GM23338 (cell line): ENCODE measurements around the gene C16orf95. TPM values are rescaled to one million over a fixed set of nuclear protein-coding genes. Genes with fewer than 3 reads are reported as not detected.

Experiments used
- ATAC-seq: fragments of 200-7000 bp; cut with Tn5 transposase; 3 replicates; pipeline ENCODE4 v1.9.1; 2020
- DNase-seq: peaks from one replicate; pipeline ENCODE4 v3.0.0-alpha.2; 2015; ENCODE audit warnings: low spot score
- H2AFZ ChIP-seq: fragments of 200-600 bp; sonication (generic); 2 replicates; pipeline ENCODE4 v1.8.0; 2016; ENCODE audit warnings: antibody characterized with exemption, mild to moderate bottlenecking, moderate library complexity
- H3F3A ChIP-seq: fragments of 200-600 bp; sonication (generic); replicated peaks from 2 replicates; pipeline ENCODE4 v1.8.0; 2017; ENCODE audit warnings: antibody characterized with exemption, mixed run types, low read depth
- H3K27ac ChIP-seq: fragments of 200-600 bp; sonication (generic); 2 replicates; pipeline ENCODE4 v1.6.1; 2016; ENCODE audit warnings: low read depth
- H3K27me3 ChIP-seq: fragments of 200-600 bp; sonication (generic); 2 replicates; pipeline ENCODE4 v1.8.0; 2016; ENCODE audit warnings: mild to moderate bottlenecking, mixed run types, moderate library complexity; ENCODE audit not compliant: insufficient read depth
- H3K36me3 ChIP-seq: fragments of 200-600 bp; sonication (generic); 2 replicates; pipeline ENCODE4 v1.8.0; 2016; ENCODE audit warnings: mild to moderate bottlenecking; ENCODE audit not compliant: insufficient read depth
- H3K4me1 ChIP-seq: fragments of 200-600 bp; sonication (generic); 2 replicates; pipeline ENCODE4 v1.8.0; 2016; ENCODE audit warnings: mild to moderate bottlenecking, moderate library complexity; ENCODE audit not compliant: insufficient read depth
- H3K4me2 ChIP-seq: fragments of 200-600 bp; sonication (generic); 2 replicates; pipeline ENCODE4 v1.7.1; 2017; ENCODE audit warnings: mixed run types
- H3K4me3 ChIP-seq: fragments of 200-600 bp; sonication (generic); 2 replicates; pipeline ENCODE4 v1.6.1; 2016; ENCODE audit warnings: mixed run types
- H3K79me2 ChIP-seq: fragments of 200-600 bp; sonication (generic); replicated peaks from 2 replicates; pipeline ENCODE4 v1.8.0; 2017; ENCODE audit warnings: mild to moderate bottlenecking; ENCODE audit not compliant: insufficient read depth
- H3K9me2 ChIP-seq: fragments of 200-600 bp; sonication (generic); 2 replicates; pipeline ENCODE4 v1.8.0; 2017; ENCODE audit not compliant: insufficient read depth
- H4K20me1 ChIP-seq: fragments of 200-600 bp; sonication (generic); replicated peaks from 2 replicates; pipeline ENCODE4 v1.8.0; 2017; ENCODE audit warnings: mild to moderate bottlenecking; ENCODE audit not compliant: insufficient read depth
- H3K27ac Mint-ChIP-seq: 2 replicates; pipeline ENCODE4 v1.8.0; 2020; ENCODE audit warnings: inconsistent platforms, mild to moderate bottlenecking, moderate library complexity, mixed read lengths
- H3K27me3 Mint-ChIP-seq: 3 replicates; pipeline ENCODE4 v1.8.0; 2022; ENCODE audit warnings: low read depth, mild to moderate bottlenecking, moderate library complexity, mixed read lengths, inconsistent platforms; ENCODE audit not compliant: insufficient read depth, poor library complexity
- H3K36me3 Mint-ChIP-seq: 3 replicates; pipeline ENCODE4 v1.8.0; 2021; ENCODE audit warnings: low read depth, mild to moderate bottlenecking, inconsistent platforms, moderate library complexity, mixed read lengths
- H3K4me1 Mint-ChIP-seq: 3 replicates; pipeline ENCODE4 v1.8.0; 2020; ENCODE audit warnings: mild to moderate bottlenecking, inconsistent platforms, mixed read lengths
- H3K4me3 Mint-ChIP-seq: 3 replicates; pipeline ENCODE4 v1.8.0; 2021; ENCODE audit warnings: moderate library complexity, mild to moderate bottlenecking, inconsistent platforms, mixed read lengths
- H3K9me3 Mint-ChIP-seq: 3 replicates; pipeline ENCODE4 v1.8.0; 2020; ENCODE audit warnings: moderate library complexity, mild to moderate bottlenecking, inconsistent platforms, mixed read lengths
- CREB1 ChIP-seq: fragments of 250-450 bp; sonication (Bioruptor Pico); IDR thresholded peaks from 2 replicates; pipeline ENCODE4 v1.5.0; 2020; ENCODE audit warnings: low read depth, mild to moderate bottlenecking, moderate library complexity
- CTCF ChIP-seq, 2 experiments: fragments of 200-600 bp in 1 of 2; sonication (generic) in 1 of 2; conservative IDR thresholded peaks; 2 replicates each; pipeline versions ENCODE4 v1.5.1 to v1.6.1; 2016 to 2017; ENCODE audit warnings: antibody characterized with exemption in 2 of 2, low read depth in 2 of 2, mild to moderate bottlenecking in 2 of 2, moderate library complexity in 1 of 2
- EZH2 ChIP-seq: fragments of 200-600 bp; sonication (generic); IDR thresholded peaks from one replicate; pipeline ENCODE4 v1.8.0; 2017; ENCODE audit warnings: antibody characterized with exemption, mild to moderate bottlenecking, low read depth; ENCODE audit not compliant: unreplicated experiment
- JUNB ChIP-seq: IDR thresholded peaks from one replicate; pipeline ENCODE4 v1.6.1; 2016; ENCODE audit warnings: antibody characterized with exemption; ENCODE audit not compliant: unreplicated experiment
- NANOG ChIP-seq: IDR thresholded peaks from 2 replicates; pipeline ENCODE4 v1.6.1; 2016; ENCODE audit warnings: antibody characterized with exemption, borderline replicate concordance
- REST ChIP-seq: IDR thresholded peaks from one replicate; pipeline ENCODE4 v1.6.1; 2018; ENCODE audit warnings: antibody characterized with exemption; ENCODE audit not compliant: unreplicated experiment
- polyA plus RNA-seq: library from polyadenylated mRNA; unstranded; fragments of >200 nt; fragmentation: Nextera tagmentation; extraction: Ambion mirVana; gene quantifications from 2 replicates; pipeline ENCODE4 v1.2.1, GENCODE V29; 2016
- total RNA-seq: library from RNA; depleted of rRNA; stranded (reverse); fragments of >200 nt; shearing (Covaris generic); gene quantifications from 2 replicates; pipeline ENCODE4 v1.2.3, GENCODE V29; 2014
- TF ChIP-seq, protein P1 (sequence below): IDR thresholded peaks from 2 replicates; pipeline ENCODE4 v1.6.1; 2016; ENCODE audit warnings: antibody characterized with exemption

Gene C16orf95
- total and polyA plus RNA-seq, 2 experiments from 2014 or later, result 1.2 to 3.9 TPM

GRCh38 chr16:87298857-87299465 is 18.2 kb downstream of the C16orf95 start:
- TF ChIP-seq JUNB, result no peak
- TF ChIP-seq, protein P1, sequence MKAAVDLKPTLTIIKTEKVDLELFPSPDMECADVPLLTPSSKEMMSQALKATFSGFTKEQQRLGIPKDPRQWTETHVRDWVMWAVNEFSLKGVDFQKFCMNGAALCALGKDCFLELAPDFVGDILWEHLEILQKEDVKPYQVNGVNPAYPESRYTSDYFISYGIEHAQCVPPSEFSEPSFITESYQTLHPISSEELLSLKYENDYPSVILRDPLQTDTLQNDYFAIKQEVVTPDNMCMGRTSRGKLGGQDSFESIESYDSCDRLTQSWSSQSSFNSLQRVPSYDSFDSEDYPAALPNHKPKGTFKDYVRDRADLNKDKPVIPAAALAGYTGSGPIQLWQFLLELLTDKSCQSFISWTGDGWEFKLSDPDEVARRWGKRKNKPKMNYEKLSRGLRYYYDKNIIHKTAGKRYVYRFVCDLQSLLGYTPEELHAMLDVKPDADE, result no peak
- TF ChIP-seq REST, result no peak
- no peak for TF ChIP-seq NANOG
- no peak for TF ChIP-seq CREB1 (CRISPR knock-in tag)
- no peak for TF ChIP-seq EZH2
- Mint-ChIP-seq H3K4me3 (no peak overlapping the region), H3K9me3 (no peaks in the 10 kb centered on the region), H3K4me1 (peaks cover 3% of the 10 kb centered on the region; the same call in 2 of the 3 replicates), H3K36me3 (no peaks in the 10 kb centered on the region; the same call in 2 of the 3 replicates), H3K27ac (no peak overlapping the region), H3K27me3 (peaks cover 9% of the 10 kb centered on the region)
- no peak for ATAC-seq
- H4K20me1 ChIP-seq, result no peaks in the 10 kb centered on the region
- H3K4me1 ChIP-seq, result no peaks in the 10 kb centered on the region
- no peaks in the 10 kb centered on the region for H3F3A ChIP-seq
- H3K4me3 ChIP-seq, result no peak overlapping the region
- H3K9me2 ChIP-seq, result no peaks in the 10 kb centered on the region
- no peak overlapping the region for H2AFZ ChIP-seq
- H3K4me2 ChIP-seq, result no peak overlapping the region
- H3K27me3 ChIP-seq, result no peaks in the 10 kb centered on the region
- H3K79me2 ChIP-seq, result no peaks in the 10 kb centered on the region
- H3K27ac ChIP-seq, result no peak overlapping the region
- no peak for DNase-seq
- no peaks in the 10 kb centered on the region for H3K36me3 ChIP-seq

DNA sequence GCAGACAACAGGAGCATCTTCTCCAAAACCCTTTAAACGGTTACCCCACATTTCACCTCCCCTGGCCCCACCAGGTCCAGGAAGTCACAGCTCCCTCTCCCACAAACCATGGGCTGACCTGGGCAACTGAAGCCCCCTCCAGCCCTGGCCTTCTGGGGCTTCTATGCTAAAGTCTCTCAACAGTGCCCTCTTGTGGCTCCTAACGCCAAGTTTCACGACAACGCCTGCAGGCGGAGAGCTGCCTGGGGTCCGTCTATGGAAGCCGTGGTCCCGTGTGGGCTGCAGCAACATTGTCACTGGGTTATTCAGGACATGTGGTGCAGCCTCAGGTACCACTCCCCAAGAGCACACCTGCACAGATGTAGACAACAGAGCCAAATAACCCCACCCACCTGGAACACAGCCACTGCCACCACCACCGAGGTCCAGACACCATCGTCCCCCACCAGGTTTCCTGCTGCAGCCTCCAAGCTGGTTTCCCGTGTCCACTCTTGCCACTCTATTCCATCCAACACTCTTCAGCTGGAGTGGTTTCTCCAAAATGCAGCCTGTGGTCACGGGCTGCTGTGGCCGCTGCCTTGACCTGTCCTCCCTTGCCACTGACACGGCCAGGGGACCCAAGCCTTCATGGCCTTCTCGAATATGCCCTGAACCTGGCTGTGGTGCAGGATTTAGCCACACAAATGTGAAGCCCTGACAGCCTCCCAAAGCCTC is 19.1 kb downstream of the C16orf95 start:
- peak; percentile 92 for DNase-seq
- Histone ChIP-seq H3K9me2 (no peaks in the 10 kb centered on the region), H3K4me1 (no peaks in the 10 kb centered on the region), H3K4me2 (no peak overlapping the region), H3F3A (no peaks in the 10 kb centered on the region), H3K79me2 (no peaks in the 10 kb centered on the region), H4K20me1 (no peaks in the 10 kb centered on the region), H3K36me3 (no peaks in the 10 kb centered on the region), H2AFZ (no peak overlapping the region), H3K4me3 (no peak overlapping the region), H3K27ac (no peak overlapping the region), H3K27me3 (no peaks in the 10 kb centered on the region)
- Mint-ChIP-seq H3K9me3 (no peaks in the 10 kb centered on the region), H3K36me3 (no peaks in the 10 kb centered on the region; the same call in 2 of the 3 replicates), H3K27ac (no peak overlapping the region), H3K27me3 (peaks cover 11% of the 10 kb centered on the region), H3K4me1 (peaks cover 3% of the 10 kb centered on the region; the same call in 1 of the 3 replicates), H3K4me3 (no peak overlapping the region)
- peak; percentile 92 for ATAC-seq
- TF ChIP-seq CTCF (conservative IDR thresholded peaks at IDR 0.05; ENCODE audit: low read depth in 2 of 2), result peak; percentile 62 to 82
